Measurements from ENCODE around the gene SLC44A3.

GRCh38 chr1:94808669-94809068 lies 11.5 kb upstream of the SLC44A3 start:
- TF ChIP-seq POLR2A (IDR thresholded peaks at IDR 0.05) (no peak), CTCF (IDR thresholded peaks at IDR 0.05 in 4 of 5, conservative IDR thresholded peaks at IDR 0.05 in 1 of 5) (no peak)
